ENCODE results near the gene EXOC6B.

EXOC6B gene

GRCh38 chr2:72712304-72712703, 113.5 kb downstream of the EXOC6B start:
- TF ChIP-seq EZH2phosphoT487 (IDR thresholded peaks at IDR 0.05; ENCODE audit: low read length) (no peak), EZH2 (optimal IDR thresholded peaks at IDR 0.05; ENCODE audit: low read depth, low read length) (no peak)
- TF ChIP-seq, protein P1, sequence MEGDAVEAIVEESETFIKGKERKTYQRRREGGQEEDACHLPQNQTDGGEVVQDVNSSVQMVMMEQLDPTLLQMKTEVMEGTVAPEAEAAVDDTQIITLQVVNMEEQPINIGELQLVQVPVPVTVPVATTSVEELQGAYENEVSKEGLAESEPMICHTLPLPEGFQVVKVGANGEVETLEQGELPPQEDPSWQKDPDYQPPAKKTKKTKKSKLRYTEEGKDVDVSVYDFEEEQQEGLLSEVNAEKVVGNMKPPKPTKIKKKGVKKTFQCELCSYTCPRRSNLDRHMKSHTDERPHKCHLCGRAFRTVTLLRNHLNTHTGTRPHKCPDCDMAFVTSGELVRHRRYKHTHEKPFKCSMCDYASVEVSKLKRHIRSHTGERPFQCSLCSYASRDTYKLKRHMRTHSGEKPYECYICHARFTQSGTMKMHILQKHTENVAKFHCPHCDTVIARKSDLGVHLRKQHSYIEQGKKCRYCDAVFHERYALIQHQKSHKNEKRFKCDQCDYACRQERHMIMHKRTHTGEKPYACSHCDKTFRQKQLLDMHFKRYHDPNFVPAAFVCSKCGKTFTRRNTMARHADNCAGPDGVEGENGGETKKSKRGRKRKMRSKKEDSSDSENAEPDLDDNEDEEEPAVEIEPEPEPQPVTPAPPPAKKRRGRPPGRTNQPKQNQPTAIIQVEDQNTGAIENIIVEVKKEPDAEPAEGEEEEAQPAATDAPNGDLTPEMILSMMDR (IDR thresholded peaks at IDR 0.05; ENCODE audit: low read length) = no peak
- Histone ChIP-seq H3K27ac (ENCODE audit: low read length) (no peak overlapping the region), H3K4me2 (ENCODE audit: low read depth, low read length) (no peak overlapping the region), H2AFZ (ENCODE audit: low read length) (no peak overlapping the region), H3K9me2 (replicated peaks; ENCODE audit: insufficient read depth, low read length) (no peaks in the 10 kb centered on the region), H3K4me3 (ENCODE audit: low read length) (no peak overlapping the region), H3F3A (ENCODE audit: insufficient read depth, low read length) (no peaks in the 10 kb centered on the region), H3K9ac (ENCODE audit: low read length) (no peak overlapping the region), H3K36me3 (replicated peaks; ENCODE audit: insufficient read depth, low read length) (no peaks in the 10 kb centered on the region), H3K9me3 (replicated peaks; ENCODE audit: insufficient read depth, low read length) (no peaks in the 10 kb centered on the region), H3K4me1 (ENCODE audit: low read length) (no peaks in the 10 kb centered on the region), H3K79me2 (ENCODE audit: low read length) (no peaks in the 10 kb centered on the region), H3K27me3 (replicated peaks; ENCODE audit: insufficient read depth, low read length) (no peaks in the 10 kb centered on the region), H4K20me1 (ENCODE audit: insufficient read depth, low read length) (no peaks in the 10 kb centered on the region)
- DNase-seq = no peak

- Histone ChIP-seq H3K27ac (ENCODE audit: low read length) (no peak overlapping the region), H3K79me2 (ENCODE audit: low read length) (no peaks in the 10 kb centered on the region), H4K20me1 (ENCODE audit: insufficient read depth, low read length) (no peaks in the 10 kb centered on the region)
Measured at GRCh38 chr2:72710418-72711152, 115.2 kb downstream of the EXOC6B start.

GRCh38 chr2:72708236-72708635, 117.6 kb downstream of the EXOC6B start:
- no peak overlapping the region for H3K4me3 ChIP-seq (ENCODE audit: low read length)
- H3K27me3 ChIP-seq (replicated peaks; ENCODE audit: insufficient read depth, low read length) = no peaks in the 10 kb centered on the region
- no peaks in the 10 kb centered on the region for H3K79me2 ChIP-seq (ENCODE audit: low read length)
- no peaks in the 10 kb centered on the region for H3F3A ChIP-seq (ENCODE audit: insufficient read depth, low read length)
- H3K4me2 ChIP-seq (ENCODE audit: low read depth, low read length) = no peak overlapping the region
- H3K4me1 ChIP-seq (ENCODE audit: low read length) = no peaks in the 10 kb centered on the region
- H4K20me1 ChIP-seq (ENCODE audit: insufficient read depth, low read length) = no peaks in the 10 kb centered on the region
- DNase-seq = no peak
- no peak overlapping the region for H3K9ac ChIP-seq (ENCODE audit: low read length)
- no peak overlapping the region for H2AFZ ChIP-seq (ENCODE audit: low read length)
- no peak overlapping the region for H3K27ac ChIP-seq (ENCODE audit: low read length)
- no peaks in the 10 kb centered on the region for H3K9me3 ChIP-seq (replicated peaks; ENCODE audit: insufficient read depth, low read length)
- no peaks in the 10 kb centered on the region for H3K36me3 ChIP-seq (replicated peaks; ENCODE audit: insufficient read depth, low read length)
- H3K9me2 ChIP-seq (replicated peaks; ENCODE audit: insufficient read depth, low read length) = no peaks in the 10 kb centered on the region
- TF ChIP-seq, protein P1 (IDR thresholded peaks at IDR 0.05; ENCODE audit: low read length) = no peak
- TF ChIP-seq EZH2phosphoT487 (IDR thresholded peaks at IDR 0.05; ENCODE audit: low read length) = no peak
- no peak for TF ChIP-seq EZH2 (optimal IDR thresholded peaks at IDR 0.05; ENCODE audit: low read depth, low read length)

More at GRCh38 chr2:72710418-72711152, 115.2 kb downstream of the EXOC6B start:
- TF ChIP-seq EZH2phosphoT487 (IDR thresholded peaks at IDR 0.05; ENCODE audit: low read length) = no peak
- TF ChIP-seq EZH2 (optimal IDR thresholded peaks at IDR 0.05; ENCODE audit: low read depth, low read length) = no peak
- TF ChIP-seq, protein P1 (IDR thresholded peaks at IDR 0.05; ENCODE audit: low read length) = no peak
- no peaks in the 10 kb centered on the region for H3K9me2 ChIP-seq (replicated peaks; ENCODE audit: insufficient read depth, low read length)
- H3K9me3 ChIP-seq (replicated peaks; ENCODE audit: insufficient read depth, low read length) = no peaks in the 10 kb centered on the region
- H3K27me3 ChIP-seq (replicated peaks; ENCODE audit: insufficient read depth, low read length) = no peaks in the 10 kb centered on the region
- H3F3A ChIP-seq (ENCODE audit: insufficient read depth, low read length) = no peaks in the 10 kb centered on the region
- no peak overlapping the region for H3K4me2 ChIP-seq (ENCODE audit: low read depth, low read length)
- no peak overlapping the region for H3K9ac ChIP-seq (ENCODE audit: low read length)
- no peaks in the 10 kb centered on the region for H3K4me1 ChIP-seq (ENCODE audit: low read length)
- no peak overlapping the region for H2AFZ ChIP-seq (ENCODE audit: low read length)
- no peak for DNase-seq
- H3K4me3 ChIP-seq (ENCODE audit: low read length) = no peak overlapping the region
- H3K36me3 ChIP-seq (replicated peaks; ENCODE audit: insufficient read depth, low read length) = no peaks in the 10 kb centered on the region

Measured in MM.1S (cell line).